PC-9 (cell line): ENCODE results near the gene CPNE7. TPM values are rescaled to one million over a fixed set of nuclear protein-coding genes. Genes with fewer than 3 reads are reported as not detected.

Source experiments
- BruUV-seq: library from RNA; stranded (reverse); fragments of 400-500 nt; replicated peaks from 2 replicates; lab custom pipeline; 2021; lab: Mats Ljungman, UMichigan
- CTCF ChIA-PET: fragments of 300-600 bp; sonication (Branson Sonifier 250); formaldehyde crosslinking; loops from one replicate; lab custom pipeline; 2022; ENCODE audit warnings: antibody characterized with exemption; lab: Charles Lee
- POLR2A ChIA-PET: fragments of 300-600 bp; sonication (Branson Sonifier 250); formaldehyde crosslinking; loops from one replicate; lab custom pipeline; 2022; ENCODE audit warnings: antibody characterized with exemption; ENCODE audit not compliant: unreplicated experiment; lab: Charles Lee
- DNase-seq, 2 experiments: peaks; one replicate each; pipeline versions ENCODE4 v3.0.0 to v3.0.0-alpha.2; 2015 to 2022; ENCODE audit warnings: mixed read lengths in 1 of 2
- H2AFZ ChIP-seq: fragments of 200-600 bp; sonication (generic); 2 replicates; pipeline ENCODE4 v1.8.1; 2017; ENCODE audit warnings: antibody characterized with exemption
- H3F3A ChIP-seq: fragments of 200-600 bp; sonication (generic); 2 replicates; pipeline ENCODE4 v1.8.1; 2017; ENCODE audit warnings: antibody characterized with exemption, mild to moderate bottlenecking, low read depth; ENCODE audit not compliant: insufficient read depth
- H3K27ac ChIP-seq: fragments of 200-600 bp; sonication (generic); 2 replicates; pipeline ENCODE4 v1.6.1; 2016; ENCODE audit warnings: mixed run types
- H3K27me3 ChIP-seq: fragments of 200-600 bp; sonication (generic); 2 replicates; pipeline ENCODE4 v1.6.1; 2016; ENCODE audit warnings: low read depth, mixed run types; ENCODE audit not compliant: insufficient read depth
- H3K36me3 ChIP-seq: fragments of 200-600 bp; sonication (generic); 2 replicates; pipeline ENCODE4 v1.6.1; 2016; ENCODE audit warnings: low read depth, mixed run types
- H3K4me1 ChIP-seq: fragments of 200-600 bp; sonication (generic); replicated peaks from 2 replicates; pipeline ENCODE4 v1.6.1; 2016; ENCODE audit warnings: mixed run types; ENCODE audit not compliant: insufficient read depth
- H3K4me2 ChIP-seq: fragments of 200-600 bp; sonication (generic); 2 replicates; pipeline ENCODE4 v1.6.1; 2017; ENCODE audit warnings: mixed run types
- H3K4me3 ChIP-seq: fragments of 200-600 bp; sonication (generic); 2 replicates; pipeline ENCODE4 v1.6.1; 2016; ENCODE audit warnings: mixed run types
- H3K79me2 ChIP-seq: fragments of 200-600 bp; sonication (generic); 2 replicates; pipeline ENCODE4 v1.6.1; 2017; ENCODE audit warnings: low read depth, mixed run types
- H3K9me2 ChIP-seq: fragments of 200-600 bp; sonication (generic); 2 replicates; pipeline ENCODE4 v1.8.1; 2017; ENCODE audit warnings: mild to moderate bottlenecking; ENCODE audit not compliant: insufficient read depth
- H3K9me3 ChIP-seq: fragments of 200-600 bp; sonication (generic); 2 replicates; pipeline ENCODE4 v1.8.1; 2016; ENCODE audit warnings: low read depth; ENCODE audit not compliant: insufficient read depth
- H4K20me1 ChIP-seq: fragments of 200-600 bp; sonication (generic); 2 replicates; pipeline ENCODE4 v1.8.1; 2017; ENCODE audit not compliant: insufficient read depth
- CTCF ChIP-seq: fragments of 200-600 bp; sonication (generic); conservative IDR thresholded peaks from 2 replicates; pipeline ENCODE4 v1.6.1; 2017; ENCODE audit warnings: mixed run types, antibody characterized with exemption, mild to moderate bottlenecking, moderate library complexity
- EZH2 ChIP-seq: fragments of 200-600 bp; sonication (generic); IDR thresholded peaks from 2 replicates; pipeline ENCODE4 v1.8.0; 2017; ENCODE audit warnings: antibody characterized with exemption, low read depth
- intact Hi-C: fragments of 100-400 bp; cut with micrococcal nuclease; formaldehyde crosslinking; loops from one replicate; pipeline ENCODE4 v1.10.0; 2022; ENCODE audit not compliant: unreplicated experiment
- total RNA-seq: library from RNA; stranded (reverse); gene quantifications from 2 replicates; pipeline ENCODE4 v1.2.3, GENCODE V29; 2021

CPNE7 gene
- total RNA-seq, 1 experiment from 2014 or later: 19.5 TPM

GRCh38 chr16:89562939-89563338, 12.6 kb upstream of the CPNE7 start:
- H3K4me3 ChIP-seq: peak overlapping the region; percentile 92
- TF ChIP-seq CTCF: no peak
- TF ChIP-seq EZH2: no peak
- intact Hi-C loops: loop anchor here (5.0 kb wide), 3 partner anchors 56 to 241 kb away; partner anchors contain the start of genes ANKRD11 and SPG7
- peaks cover 33% of the 10 kb centered on the region for H3K36me3 ChIP-seq
- CTCF ChIA-PET: no interaction called here
- no peaks in the 10 kb centered on the region for H3K9me3 ChIP-seq
- DNase-seq: no peak
- H3K9me2 ChIP-seq: no peaks in the 10 kb centered on the region
- no peaks in the 10 kb centered on the region for H3K27me3 ChIP-seq
- POLR2A ChIA-PET: no interaction called here
- H3K4me1 ChIP-seq: peaks cover 56% of the 10 kb centered on the region
- peak overlapping the region; percentile 98 for H3K4me2 ChIP-seq
- H2AFZ ChIP-seq: no peak overlapping the region
- peaks cover 43% of the 10 kb centered on the region for H3K79me2 ChIP-seq
- no TSS peak for BruUV-seq
- peak overlapping the region; percentile 96 for H3K27ac ChIP-seq
- H3F3A ChIP-seq: peaks cover 84% of the 10 kb centered on the region
- H4K20me1 ChIP-seq: peaks cover 49% of the 10 kb centered on the region

- CTCF ChIA-PET: interaction anchor here (0.7 kb wide), 1 partner anchor 68 kb away, joined by 3 read pairs; no protein-coding TSS in a partner anchor
- no peak overlapping the region for H2AFZ ChIP-seq
These were observed 11.7 kb upstream of the CPNE7 start for GRCh38 chr16:89563639-89564392.

More at GRCh38 chr16:89563639-89564392, 11.7 kb upstream of the CPNE7 start:
- H3K27ac ChIP-seq: peak overlapping the region; percentile 70
- H4K20me1 ChIP-seq: peaks cover 49% of the 10 kb centered on the region
- no peaks in the 10 kb centered on the region for H3K9me2 ChIP-seq
- peak in 1 of 2 experiments; percentile 35 for DNase-seq
- intact Hi-C loops: loop anchor here (5.0 kb wide), 3 partner anchors 57 to 242 kb away; partner anchors contain the start of genes ANKRD11 and SPG7
- POLR2A ChIA-PET: interaction anchor here (0.7 kb wide), 2 partner anchors 136 to 346 kb away, joined by 4 read pairs; partner anchors contain the start of gene ZNF778
- H3K27me3 ChIP-seq: no peaks in the 10 kb centered on the region
- TF ChIP-seq CTCF (no peak), EZH2 (no peak)
- H3K4me2 ChIP-seq: peak overlapping the region; percentile 98
- BruUV-seq: no TSS peak
- H3K4me1 ChIP-seq: peaks cover 50% of the 10 kb centered on the region
- H3K36me3 ChIP-seq: peaks cover 33% of the 10 kb centered on the region
- H3K79me2 ChIP-seq: peaks cover 41% of the 10 kb centered on the region
- no peaks in the 10 kb centered on the region for H3K9me3 ChIP-seq
- peak overlapping the region; percentile 92; the same call in 1 of the 2 replicates for H3K4me3 ChIP-seq
- H3F3A ChIP-seq: peaks cover 79% of the 10 kb centered on the region
